GM19238 (cell line): Measurements from ENCODE around the gene GLA.

Experiments
- DNase-seq: peaks from one replicate; pipeline ENCODE4 v3.0.0; 2011; ENCODE audit warnings: low spot score; ENCODE audit not compliant: insufficient read length

Gene GLA

GRCh38 chrX:101357166-101357795, 50.4 kb downstream of the GLA start:
- DNase-seq, result no peak

GRCh38 chrX:101349193-101349562, 58.5 kb downstream of the GLA start:
- DNase-seq, result no peak

- peak; percentile 70 for DNase-seq
These were observed 59.1 kb downstream of the GLA start, which contains the start of gene TIMM8A for GRCh38 chrX:101348452-101349192. TSS of gene TIMM8A (minus strand) at chrX:101348742. CDS start at chrX:101348664, 78 bp downstream.

- no peak for DNase-seq
These were observed 59.8 kb downstream of the GLA start for GRCh38 chrX:101347859-101348451.
